Activated T-cell treated with anti-CD3 and anti-CD28 coated beads, Interleukin-2, amount 50 U/mL, for 1 hour (primary cell): ENCODE measurements around the gene CYB561.

ENCODE experiments used
- DNase-seq: peaks from one replicate; pipeline ENCODE4 v3.0.0-alpha.2; 2020

CYB561 gene

GRCh38 chr17:63405741-63406261, 40.3 kb downstream of the CYB561 start:
- DNase-seq: no peak

GRCh38 chr17:63405020-63405419, 41.1 kb downstream of the CYB561 start:
- no peak for DNase-seq

- DNase-seq: no peak
These were observed 43.5 kb downstream of the CYB561 start for GRCh38 chr17:63402431-63403212.

GRCh38 chr17:63399856-63400255, 46.2 kb downstream of the CYB561 start:
- DNase-seq: no peak

GRCh38 chr17:63399316-63399715, 46.8 kb downstream of the CYB561 start:
- DNase-seq: no peak

GRCh38 chr17:63398680-63399079, 47.4 kb downstream of the CYB561 start:
- no peak for DNase-seq

GRCh38 chr17:63395075-63395805, 50.9 kb downstream of the CYB561 start:
- no peak for DNase-seq

- no peak for DNase-seq
These were observed 56.0 kb downstream of the CYB561 start for GRCh38 chr17:63390090-63390489.

- DNase-seq: no peak
These were observed 58.3 kb downstream of the CYB561 start for GRCh38 chr17:63387656-63388340.

- no peak for DNase-seq
These were observed 63.3 kb downstream of the CYB561 start for GRCh38 chr17:63382826-63383225.
